CD4-positive, alpha-beta T cell treated with Interferon alpha-2 for 1 hour (primary cell): ENCODE data around the gene FGFBP3.

Source experiments
- DNase-seq, 2 donors: peaks; one replicate each; pipeline ENCODE4 v3.0.0-alpha.2; 2020 to 2022

FGFBP3 gene, protein sequence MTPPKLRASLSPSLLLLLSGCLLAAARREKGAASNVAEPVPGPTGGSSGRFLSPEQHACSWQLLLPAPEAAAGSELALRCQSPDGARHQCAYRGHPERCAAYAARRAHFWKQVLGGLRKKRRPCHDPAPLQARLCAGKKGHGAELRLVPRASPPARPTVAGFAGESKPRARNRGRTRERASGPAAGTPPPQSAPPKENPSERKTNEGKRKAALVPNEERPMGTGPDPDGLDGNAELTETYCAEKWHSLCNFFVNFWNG

DNA sequence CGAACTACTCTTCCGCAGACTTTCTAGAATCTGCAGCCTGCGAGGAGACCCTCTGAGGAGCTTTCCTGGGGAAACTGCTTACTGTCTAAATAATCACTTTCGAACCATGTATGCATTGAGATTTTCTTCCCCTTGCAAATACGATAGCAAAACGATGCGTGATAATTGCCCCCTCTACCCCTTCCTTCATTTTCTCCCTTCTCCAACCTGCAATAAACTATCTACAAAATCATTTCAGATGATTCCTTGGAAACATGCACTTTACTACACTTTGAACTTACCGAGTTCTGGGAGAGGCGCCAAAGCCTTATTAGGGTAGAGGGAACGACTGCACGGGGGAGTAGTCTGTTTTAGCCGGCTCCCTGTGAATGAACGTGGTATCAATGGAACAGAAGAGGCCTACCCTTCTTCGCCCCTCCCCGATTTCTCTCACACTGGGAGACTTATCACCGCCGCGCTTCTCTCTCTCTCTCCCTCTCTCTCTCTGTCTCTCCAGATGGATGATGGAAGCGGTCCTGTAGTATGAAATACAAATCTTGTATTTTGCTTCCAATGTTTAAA, at the start of gene FGFBP3:
Gene FGFBP3, minus strand, starts transcription at position 370 of the 561 bp plus-strand sequence. CDS start 517 bp downstream, outside the sequence.
- DNase-seq = peak in 1 of 2 donors; percentile 38

DNA sequence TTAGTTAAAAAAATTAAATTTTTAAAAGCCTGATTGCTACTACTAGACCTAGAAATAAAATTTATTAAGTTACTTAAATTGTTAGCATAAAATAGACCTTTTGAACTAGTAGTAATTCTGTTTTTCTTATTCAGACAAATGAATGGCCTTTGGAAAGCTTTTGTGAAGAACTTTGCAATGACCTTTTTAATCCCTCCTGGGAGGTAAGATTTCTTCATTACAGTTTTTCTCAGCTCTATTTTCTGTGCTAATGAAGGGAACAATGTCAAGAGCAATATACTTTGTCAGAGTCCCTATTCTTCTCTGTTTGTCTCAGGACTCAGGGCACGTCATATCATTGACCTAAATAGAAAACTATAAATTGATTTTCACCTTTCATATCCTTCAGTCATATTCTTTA, 47.8 kb upstream of the FGFBP3 start:
- no peak for DNase-seq

DNA sequence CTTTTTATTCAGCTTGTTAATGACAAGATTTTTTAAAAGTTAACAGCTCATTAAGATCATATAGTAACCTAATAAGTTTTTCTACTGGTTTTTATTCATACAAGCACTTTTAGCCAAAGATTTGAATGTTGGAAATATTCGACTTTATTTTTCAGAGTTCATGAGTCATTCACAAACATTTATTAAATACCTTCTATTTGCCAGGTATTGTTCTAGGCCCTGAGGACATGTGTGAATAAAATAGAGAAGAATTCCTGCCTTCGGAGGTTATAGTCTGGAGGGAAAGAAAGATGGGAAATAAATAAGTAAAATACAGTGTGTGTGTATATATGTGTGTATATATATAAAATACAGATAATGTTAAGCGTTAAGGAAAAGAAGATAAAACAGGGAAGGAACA, 45.8 kb upstream of the FGFBP3 start:
- no peak for DNase-seq

DNA sequence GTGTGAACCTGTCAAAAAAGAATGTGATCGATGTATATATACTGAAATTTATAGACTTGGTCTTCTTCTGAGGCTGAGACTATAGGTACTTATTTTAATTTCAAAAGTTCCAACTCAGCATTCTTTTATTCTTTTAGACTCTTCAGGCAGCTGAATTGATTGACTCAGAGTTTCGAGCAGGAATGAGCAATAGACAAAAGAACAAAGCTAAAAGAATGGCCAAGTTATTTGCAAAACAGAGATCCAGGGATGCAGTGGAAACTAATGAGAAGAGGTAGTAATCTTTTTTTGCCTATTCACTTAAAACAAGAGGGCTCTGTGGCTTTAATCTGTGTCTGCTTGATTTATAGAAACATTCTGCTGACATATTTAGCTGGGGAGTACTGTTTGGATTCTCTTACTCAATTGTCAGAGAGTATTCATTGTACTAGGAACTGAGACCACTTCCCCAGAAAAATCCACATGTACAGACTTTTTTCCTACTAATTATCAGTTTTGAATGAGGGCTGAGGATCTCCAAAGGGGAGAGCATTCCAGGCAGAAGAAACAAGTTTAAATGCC, 44.4 kb upstream of the FGFBP3 start:
- no peak for DNase-seq

DNA sequence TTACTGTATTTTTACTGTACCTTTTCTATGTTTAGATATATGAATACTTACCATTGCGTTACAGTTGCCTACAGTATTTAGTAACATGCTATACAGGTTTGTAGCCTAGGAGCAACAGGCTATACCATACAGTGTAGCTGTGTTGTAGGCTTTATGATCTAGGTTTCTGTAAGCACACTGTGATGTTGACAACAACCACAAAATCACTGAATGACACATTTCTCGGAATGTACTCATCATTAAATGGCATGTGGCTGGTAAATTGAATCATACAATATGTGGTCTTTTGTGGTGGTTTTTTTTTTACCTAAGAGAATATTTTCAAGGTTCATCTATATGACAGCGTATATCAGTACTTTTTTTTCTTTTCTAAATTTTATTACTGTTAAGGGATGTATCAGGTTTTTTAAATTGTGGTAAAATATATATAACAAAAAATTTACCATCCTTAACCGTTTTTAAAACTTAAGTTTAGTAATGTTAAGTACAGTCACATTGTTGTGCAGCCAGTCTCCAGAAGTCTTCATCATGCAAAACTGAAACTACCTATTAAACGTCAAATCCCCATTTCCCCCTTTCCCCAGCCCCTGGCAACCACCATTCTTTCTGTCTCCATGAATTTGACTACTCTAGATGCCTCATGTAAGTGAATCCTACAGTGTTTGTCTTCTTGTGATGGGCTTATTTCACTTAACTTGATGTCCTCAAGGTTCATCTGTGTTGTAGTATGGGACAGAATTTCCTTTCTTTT, 35.8 kb upstream of the FGFBP3 start:
- peak in 1 of 2 donors; percentile 20 for DNase-seq

DNA sequence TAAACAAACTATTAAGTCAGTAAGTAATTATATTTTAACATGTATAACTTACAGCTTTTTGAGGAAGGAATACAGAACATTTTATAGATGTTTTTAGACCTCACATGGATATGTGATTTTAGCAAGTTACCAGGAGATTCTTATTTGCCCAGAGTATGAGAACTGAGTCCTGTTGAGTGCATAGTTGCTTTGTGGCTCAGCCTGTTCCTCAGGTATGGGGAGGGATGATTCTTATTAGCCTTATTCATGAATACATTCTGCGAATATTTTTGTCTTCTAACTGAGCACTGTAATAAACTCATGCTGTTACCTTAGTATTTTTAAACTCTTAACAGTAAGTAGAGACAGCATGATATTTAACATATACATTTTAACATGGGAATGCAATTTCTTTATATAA, 32.1 kb upstream of the FGFBP3 start:
- DNase-seq = no peak

DNA sequence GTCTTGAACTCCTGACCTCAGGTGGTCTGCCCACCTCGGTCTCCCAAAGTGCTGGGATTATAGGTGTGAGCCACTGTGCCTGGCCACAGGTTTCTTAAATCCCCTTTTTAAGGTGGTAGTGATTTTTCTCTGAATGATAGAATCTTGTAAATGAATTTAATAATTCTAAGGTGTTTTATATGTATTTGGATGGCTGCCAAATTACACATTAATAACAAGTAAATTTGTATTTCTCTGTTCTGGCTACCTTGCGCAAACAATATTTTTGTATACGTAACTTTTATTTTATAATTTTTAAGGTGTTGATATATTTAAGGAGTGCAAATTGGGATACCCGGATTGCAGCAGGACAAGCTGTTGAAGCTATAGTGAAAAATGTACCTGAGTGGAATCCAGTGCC, 30.4 kb upstream of the FGFBP3 start:
- DNase-seq = no peak

DNA sequence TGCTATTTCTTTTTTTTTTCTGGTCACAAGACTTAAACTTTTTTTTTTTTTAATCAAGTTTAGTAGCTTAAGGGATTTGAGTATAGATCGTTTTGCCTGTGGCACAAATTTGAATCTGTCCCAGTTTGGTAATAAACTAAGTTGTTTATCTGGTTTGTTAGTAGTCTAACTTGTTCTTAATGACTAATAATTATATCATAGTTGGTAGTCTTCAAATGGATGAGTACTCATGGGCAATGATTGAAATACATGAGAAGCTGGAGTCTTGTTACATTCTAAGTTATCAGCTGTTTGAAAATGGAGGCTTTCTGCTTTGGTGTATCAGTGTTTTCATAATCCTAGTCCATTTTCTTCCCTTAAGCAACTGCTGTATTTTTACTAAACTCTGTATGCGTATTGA, 26.6 kb upstream of the FGFBP3 start:
- DNase-seq = no peak

DNA sequence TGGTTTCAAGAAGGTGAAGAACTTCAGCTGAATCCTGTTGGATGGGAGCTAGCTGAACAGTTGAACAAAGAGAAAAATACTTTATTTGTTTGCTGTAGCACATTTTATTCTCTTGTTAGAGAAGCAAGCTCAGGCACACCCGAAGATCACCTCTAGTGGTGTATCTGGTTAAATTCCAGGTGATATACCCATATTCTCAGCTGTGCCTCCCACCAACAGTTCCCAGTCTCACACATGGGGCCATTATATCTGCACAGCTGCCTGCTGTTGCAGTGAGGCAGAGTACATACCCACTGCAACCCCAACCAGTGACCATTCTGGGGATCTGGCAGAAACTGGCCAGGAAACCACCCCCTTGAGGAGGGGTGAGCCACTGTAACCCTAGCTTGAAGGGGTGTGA, 23.5 kb upstream of the FGFBP3 start:
- DNase-seq = no peak

DNA sequence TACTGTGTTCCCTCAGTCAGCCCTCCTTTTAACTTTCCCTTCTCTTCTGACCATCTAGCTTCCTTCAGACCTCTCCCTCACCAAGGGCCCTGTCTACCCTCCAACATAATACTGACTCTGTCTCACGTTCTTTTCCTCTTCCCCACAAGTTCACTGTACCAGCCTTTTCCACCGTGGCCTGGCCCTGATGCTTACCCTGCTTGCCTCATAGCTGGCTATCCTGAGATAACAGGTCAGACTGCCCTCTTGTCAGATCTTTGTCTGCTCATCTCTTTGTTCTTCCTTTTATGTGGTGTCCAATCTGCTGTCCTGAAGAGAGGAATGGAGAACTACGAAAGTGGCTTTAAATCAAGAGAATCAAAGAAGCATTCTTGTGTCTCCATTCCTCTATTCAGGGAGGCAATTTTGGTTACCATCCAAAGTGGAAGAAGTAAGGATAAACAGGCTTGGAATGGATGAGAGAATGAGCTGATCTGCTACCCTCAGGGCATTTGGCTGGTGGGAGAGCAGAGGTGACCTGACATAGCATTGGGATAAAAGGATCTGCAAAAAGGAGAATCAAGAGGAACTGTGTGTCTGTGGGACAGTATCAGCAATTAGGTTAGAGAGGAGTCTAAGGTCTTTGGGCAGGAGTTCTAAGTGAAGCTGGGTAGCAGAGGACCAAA, 22.4 kb upstream of the FGFBP3 start:
- no peak for DNase-seq

DNA sequence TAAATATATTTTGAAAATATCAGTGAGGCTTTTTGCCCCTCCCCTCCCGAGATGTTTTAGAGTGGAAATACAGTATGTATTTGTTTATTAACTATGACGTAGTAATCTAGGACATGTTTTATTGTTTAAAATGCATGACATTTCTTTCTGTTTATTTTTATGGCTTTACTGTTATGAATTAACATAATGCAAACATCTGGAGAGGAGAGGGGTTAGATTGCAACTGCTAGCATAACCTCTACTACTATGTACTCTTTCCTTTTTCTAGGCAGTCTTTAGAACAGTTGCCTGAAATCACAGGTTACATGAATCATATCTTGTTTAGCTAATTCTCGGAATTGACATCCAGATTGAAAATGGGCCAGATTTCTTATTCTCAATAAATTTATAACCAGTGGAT, 21.7 kb upstream of the FGFBP3 start:
- DNase-seq = no peak

DNA sequence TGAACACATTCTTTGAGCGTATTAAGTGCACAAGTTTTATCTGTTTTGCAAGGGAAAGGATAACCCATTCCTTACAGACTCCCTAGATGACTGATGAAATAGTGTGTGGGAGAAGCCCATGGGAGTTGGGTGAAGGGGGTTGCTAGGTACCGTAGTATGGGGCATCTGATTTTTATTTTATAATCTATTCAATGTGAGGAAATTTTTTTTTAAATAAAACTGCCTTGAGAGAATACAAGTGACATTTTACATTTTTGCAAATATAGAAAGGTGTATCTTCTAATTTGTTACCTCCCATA, 15.7 kb upstream of the FGFBP3 start:
- DNase-seq = no peak

DNA sequence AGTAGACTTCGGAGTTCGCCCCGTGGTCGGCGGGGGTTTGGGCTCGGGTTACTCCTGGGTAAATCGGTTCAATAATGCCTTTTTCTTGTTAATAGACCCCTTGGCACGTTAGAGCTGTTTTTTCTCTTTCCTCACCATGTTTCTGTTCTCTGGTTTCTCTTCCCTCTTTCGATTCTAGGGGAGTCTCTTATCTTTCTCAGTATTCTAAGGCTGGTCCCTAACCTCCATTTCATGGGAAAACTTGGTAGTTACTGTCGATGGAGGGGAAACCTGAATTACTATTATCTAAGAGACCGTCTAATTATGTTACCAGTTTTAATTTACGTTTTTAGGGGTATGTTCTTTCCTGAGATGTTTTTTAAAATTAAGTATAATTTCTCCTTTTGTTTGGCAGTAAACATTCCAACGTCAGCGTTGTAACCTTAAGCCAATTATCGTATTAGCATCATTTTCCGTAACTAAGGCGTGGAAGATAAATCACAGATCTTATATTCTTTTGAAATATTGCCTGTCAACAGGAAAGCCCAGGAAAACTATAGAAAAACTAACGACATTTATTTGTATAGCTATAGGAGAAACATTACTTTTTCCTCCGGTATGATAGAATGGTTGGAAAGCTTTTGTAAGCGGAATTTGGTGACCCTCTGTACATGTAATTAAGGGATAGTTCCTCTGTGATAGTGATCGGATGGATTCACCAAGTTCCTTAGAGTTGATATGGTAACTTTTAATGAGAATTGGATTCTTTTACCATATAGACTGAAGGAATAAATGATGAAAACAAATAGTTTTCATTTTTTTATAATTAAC, 15.1 kb upstream of the FGFBP3 start:
- DNase-seq = no peak

DNA sequence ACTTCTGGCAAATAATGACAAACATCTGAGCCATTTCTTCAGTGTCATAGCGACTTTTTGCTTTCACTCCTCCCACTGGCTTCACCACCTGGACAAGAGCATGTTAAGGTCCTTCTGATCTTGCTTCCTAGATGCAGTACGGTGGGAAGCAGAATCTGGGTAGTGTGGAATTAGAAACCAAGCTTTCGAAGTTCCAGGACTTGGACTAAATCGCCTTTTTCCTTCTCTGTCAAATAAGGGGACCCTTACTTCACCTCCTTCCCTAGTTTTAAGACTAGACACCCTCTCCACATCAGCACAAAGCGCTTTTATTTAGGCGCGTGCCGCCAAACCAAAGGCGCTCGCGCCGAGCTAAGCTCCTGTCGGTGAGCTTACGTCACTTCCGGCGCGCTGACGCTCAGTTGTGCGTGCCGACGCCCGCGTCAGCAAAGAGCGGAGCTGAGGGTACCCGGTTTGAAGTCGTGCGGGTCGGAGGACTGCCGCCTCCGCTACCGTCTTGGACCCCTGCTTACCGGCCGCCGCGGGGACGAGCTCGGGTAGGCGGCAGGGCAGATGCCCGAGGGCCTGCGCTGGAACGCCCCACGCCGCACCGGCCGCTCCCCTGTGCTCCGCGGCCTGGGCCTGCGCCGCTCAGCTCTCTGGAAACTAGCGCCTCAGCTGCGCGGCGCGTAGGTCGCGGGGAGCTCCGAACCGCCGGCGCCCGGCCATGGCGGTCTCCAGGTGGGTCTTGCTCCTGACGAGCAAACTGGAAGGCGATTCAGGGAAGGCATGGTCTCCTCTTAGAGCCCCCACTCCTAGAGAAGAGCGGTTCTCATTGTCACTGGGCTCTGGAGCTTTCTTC, 14.3 kb upstream of the FGFBP3 start, which contains the start of gene BTAF1:
Gene BTAF1, plus strand, starts transcription at position 400 of the 841 bp plus-strand sequence. Its CDS starts 307 bp downstream, at position 707.
- DNase-seq = peak; percentile 92 to 93

DNA sequence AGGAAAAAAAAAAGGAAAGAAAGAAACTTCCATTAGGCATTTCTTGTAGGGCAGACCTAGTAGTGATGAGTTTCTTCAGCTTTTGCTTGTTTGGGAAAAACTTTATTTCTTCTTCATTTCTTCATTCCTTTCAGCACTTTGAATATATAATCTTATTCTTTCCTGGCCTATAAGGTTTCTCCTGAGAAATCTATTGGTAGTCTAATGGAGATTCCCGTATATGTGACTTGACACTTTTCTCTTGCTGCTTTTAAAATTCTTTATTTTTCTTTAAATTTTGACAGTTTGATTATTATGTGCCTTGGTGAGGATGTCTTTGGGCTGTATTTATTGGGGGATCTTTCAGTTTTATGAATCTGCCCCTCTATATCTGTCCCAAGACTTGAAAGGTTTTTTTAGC, 10.4 kb upstream of the FGFBP3 start:
- no peak for DNase-seq

DNA sequence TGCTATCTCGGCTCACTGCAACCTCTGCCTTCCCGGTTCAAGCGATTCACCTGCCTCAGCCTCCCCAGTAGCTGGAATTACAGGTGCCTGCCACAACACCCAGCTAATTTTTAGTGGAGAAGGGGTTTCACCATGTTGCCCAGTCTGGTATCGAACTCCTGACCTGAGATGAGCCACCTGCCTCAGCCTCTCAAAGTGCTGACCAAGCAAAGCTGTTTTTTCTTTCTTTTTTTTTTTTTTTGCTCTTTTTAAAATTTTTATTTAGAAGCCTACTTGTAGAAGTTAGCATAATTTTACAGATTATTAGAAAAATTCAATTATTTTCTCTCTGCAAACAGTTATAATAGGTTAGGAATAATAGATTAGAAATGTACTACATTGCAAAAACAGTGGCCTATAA, 1.2 kb upstream of the FGFBP3 start:
- DNase-seq = no peak

DNA sequence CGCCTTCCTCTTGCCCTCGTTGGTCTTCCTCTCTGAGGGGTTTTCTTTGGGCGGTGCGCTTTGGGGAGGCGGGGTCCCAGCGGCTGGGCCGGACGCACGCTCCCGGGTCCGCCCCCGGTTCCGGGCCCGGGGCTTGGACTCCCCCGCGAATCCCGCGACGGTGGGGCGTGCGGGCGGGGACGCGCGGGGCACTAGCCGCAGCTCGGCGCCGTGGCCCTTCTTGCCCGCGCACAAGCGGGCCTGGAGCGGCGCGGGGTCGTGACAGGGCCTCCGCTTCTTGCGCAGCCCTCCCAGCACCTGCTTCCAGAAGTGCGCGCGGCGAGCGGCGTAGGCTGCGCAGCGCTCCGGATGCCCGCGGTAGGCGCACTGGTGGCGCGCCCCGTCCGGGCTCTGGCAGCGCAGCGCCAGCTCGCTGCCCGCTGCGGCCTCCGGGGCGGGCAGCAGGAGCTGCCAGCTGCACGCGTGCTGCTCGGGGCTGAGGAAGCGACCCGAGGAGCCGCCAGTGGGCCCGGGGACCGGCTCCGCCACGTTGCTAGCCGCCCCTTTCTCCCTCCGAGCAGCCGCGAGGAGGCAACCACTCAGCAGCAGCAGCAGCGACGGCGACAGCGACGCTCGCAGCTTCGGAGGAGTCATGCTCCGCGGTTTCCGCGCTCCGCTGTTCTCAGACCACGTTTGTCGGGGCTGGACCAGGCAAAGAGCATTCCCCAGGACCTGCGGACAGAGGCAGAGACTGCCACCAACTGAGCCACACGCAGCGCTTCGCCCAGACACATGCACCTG, 759 bp downstream of the FGFBP3 start:
- peak; percentile 69 to 77 for DNase-seq

DNA sequence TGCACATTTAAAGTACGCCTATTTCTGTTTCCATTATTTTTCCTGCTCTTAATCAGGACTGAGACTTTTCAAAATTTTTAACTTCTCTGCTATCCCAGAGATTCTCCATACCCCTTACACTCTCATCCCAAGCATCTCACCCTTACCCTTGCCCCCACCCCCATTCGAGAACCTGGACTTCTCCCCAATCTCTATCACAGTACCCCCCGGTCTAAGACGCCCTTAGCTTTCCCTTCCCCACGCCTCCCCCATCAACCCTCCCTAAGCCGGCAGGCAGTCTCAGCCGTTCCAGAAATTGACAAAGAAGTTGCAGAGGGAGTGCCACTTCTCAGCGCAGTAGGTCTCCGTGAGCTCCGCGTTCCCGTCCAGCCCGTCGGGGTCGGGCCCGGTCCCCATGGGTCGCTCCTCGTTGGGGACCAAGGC, 1.4 kb downstream of the FGFBP3 start:
- DNase-seq = no peak

DNA sequence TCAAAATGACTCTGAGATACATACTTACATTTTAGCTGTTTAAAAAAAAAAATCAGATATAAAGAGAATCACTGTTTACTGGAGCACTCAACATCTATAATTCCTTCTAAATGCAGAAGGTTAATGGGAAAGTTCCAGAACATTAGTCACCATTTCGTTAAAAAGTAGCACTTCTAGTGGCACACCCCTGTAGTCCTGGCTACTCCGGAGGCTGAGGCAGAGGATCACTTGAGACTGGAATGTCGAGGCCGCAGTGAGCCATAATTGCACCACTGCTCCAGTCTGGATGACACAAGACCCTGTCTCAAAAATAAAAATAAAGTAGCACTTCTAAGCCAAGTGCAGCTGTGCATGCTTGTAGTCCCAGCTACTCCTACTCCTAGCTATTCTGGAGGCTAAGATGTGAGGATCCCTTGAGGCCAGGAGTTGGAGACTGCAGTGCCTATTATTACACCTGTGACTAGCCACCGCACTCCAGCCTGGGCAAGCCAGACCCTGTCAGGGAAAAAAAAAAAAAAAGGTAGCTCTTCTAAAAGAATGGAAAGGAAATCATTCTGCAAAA, 2.2 kb downstream of the FGFBP3 start:
- no peak for DNase-seq
